ENCODE results near the gene PDF.
A peak's percentile ranks its signal among the peaks of the same experiment; 100 is the strongest.

- TF ChIP-seq POLR2A (IDR thresholded peaks at IDR 0.05) (no peak), CTCF (IDR thresholded peaks at IDR 0.05) (no peak), POLR2AphosphoS5 (IDR thresholded peaks at IDR 0.05) (peak in 2 of 4 donors; percentile 8), EP300 (IDR thresholded peaks at IDR 0.05) (no peak)
These were observed 21.1 kb downstream of the PDF start for GRCh38 chr16:69309316-69309715.

Measured in sigmoid colon (tissue), 4 donors.